Activated T-helper 1 cell treated with anti-CD3 and anti-CD28 coated beads, Interleukin-12 subunit alpha, Interleukin-12 subunit beta, Interleukin-2, Interleukin-4 antibody, amounts not matched to agents 30 ng/mL and 10 ng/mL and 1 ng/mL, durations not matched to agents 14 hours and 24 hours and 36 hours (primary cell): ENCODE results near the gene MAPK7. TPM values are rescaled to one million over a fixed set of nuclear protein-coding genes. Genes with fewer than 3 reads are reported as not detected.
A peak's percentile ranks its signal among the peaks of the same experiment; 100 is the strongest.

Experiments used
- DNase-seq: peaks from one replicate; pipeline ENCODE4 v3.0.0; 2021; ENCODE audit warnings: low spot score
- H3K27ac Mint-ChIP-seq: one replicate; pipeline ENCODE4 v1.8.0; 2021; ENCODE audit warnings: mild to moderate bottlenecking, mixed read lengths
- H3K27me3 Mint-ChIP-seq: one replicate; pipeline ENCODE4 v1.8.0; 2022; ENCODE audit warnings: mild to moderate bottlenecking, moderate library complexity, mixed read lengths; ENCODE audit not compliant: insufficient read depth
- H3K36me3 Mint-ChIP-seq: one replicate; pipeline ENCODE4 v1.8.0; 2021; ENCODE audit warnings: low read depth, mixed read lengths
- H3K4me1 Mint-ChIP-seq: one replicate; pipeline ENCODE4 v1.8.0; 2021; ENCODE audit warnings: low read depth, mixed read lengths
- H3K4me3 Mint-ChIP-seq: one replicate; pipeline ENCODE4 v1.8.0; 2021; ENCODE audit warnings: mild to moderate bottlenecking, moderate library complexity, mixed read lengths
- H3K9me3 Mint-ChIP-seq: one replicate; pipeline ENCODE4 v1.8.0; 2021; ENCODE audit warnings: mixed read lengths
- intact Hi-C: fragments of 100-400 bp; cut with micrococcal nuclease; formaldehyde crosslinking; loops from one replicate; pipeline ENCODE4 v1.15.1; 2024
- total RNA-seq: library from RNA; stranded (reverse); gene quantifications from 2 replicates; pipeline ENCODE4 v1.2.3, GENCODE V29; 2022

MAPK7 gene
- total RNA-seq, 1 donor from 2014 or later = 17.2 TPM

- peaks cover 3% of the 10 kb centered on the region for H3K27me3 Mint-ChIP-seq
- intact Hi-C loops = no loop called here
- peak overlapping the region; percentile 73 for H3K4me3 Mint-ChIP-seq
- H3K27ac Mint-ChIP-seq = peak overlapping the region; percentile 67
- H3K9me3 Mint-ChIP-seq = no peaks in the 10 kb centered on the region
- DNase-seq = peak; percentile 42
- H3K36me3 Mint-ChIP-seq = peaks cover 2% of the 10 kb centered on the region
- peaks cover 53% of the 10 kb centered on the region for H3K4me1 Mint-ChIP-seq
Observed at GRCh38 chr17:19369846-19370492, 8.3 kb upstream of the MAPK7 start.

DNA sequence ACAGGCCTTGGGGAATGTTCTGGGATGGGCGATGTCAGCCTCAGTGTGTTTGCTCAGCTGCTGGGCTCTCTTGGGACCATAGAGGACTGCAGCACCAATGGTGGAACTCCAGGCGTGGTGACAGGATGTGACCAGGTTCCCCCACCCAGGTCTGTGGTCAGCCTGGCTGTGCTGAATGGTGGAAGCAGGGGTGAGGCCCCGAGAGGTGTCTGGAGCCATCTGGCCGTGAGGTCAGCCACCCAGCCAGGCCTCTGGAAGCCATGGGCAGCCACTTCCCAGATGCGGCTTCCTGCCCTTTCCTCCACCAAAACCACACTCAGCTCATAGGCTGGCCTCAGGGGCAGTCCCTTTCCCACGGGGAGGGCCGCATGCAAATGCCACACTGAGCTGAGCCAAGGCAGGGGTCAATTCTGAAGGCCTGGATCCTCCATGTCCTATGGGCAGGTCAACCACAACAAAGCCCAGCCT is 7.8 kb upstream of the MAPK7 start:
- H3K36me3 Mint-ChIP-seq = peaks cover 2% of the 10 kb centered on the region
- no peaks in the 10 kb centered on the region for H3K9me3 Mint-ChIP-seq
- peak; percentile 17 for DNase-seq
- peak overlapping the region; percentile 67 for H3K27ac Mint-ChIP-seq
- peaks cover 53% of the 10 kb centered on the region for H3K4me1 Mint-ChIP-seq
- H3K4me3 Mint-ChIP-seq = peak overlapping the region; percentile 73
- peaks cover 3% of the 10 kb centered on the region for H3K27me3 Mint-ChIP-seq
- intact Hi-C loops = no loop called here

DNA sequence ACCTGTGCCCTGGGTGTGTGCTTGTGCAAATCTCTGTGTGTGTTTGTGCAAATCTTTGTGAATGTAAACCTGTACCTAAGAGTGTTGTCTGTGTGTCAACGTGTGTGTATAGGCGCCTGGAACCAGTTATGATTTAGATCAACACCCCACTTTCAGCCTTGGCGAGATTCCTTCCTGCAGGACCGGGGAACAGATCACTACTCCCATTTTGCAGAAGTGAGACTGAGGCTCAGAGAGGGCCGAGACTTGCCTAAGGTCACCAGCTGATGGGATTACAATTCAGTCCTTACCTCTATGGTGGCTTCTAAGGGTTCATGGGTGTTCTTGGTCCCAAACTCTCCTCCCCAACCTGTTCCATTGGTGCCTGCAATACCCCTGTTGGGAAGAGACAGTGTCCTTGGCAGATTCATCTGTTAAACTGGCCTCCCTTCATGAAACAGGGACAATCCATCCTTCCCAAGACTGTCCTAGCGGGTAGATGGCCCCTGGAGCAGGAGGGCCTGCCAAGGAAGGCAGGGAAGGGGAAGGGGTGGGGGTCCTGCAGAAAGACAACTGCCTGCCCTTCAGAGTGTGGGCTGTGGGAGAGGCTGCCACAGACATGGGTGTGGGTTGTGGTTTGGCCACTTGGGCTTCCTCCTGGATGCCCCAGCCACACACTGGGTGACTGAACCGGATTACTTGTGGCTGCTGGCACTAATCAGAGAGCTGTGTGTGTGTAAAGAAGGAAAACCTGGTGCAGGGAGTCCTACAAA is 6.9 kb upstream of the MAPK7 start:
- Mint-ChIP-seq H3K4me3 (peak overlapping the region; percentile 29), H3K9me3 (no peaks in the 10 kb centered on the region), H3K36me3 (peaks cover 2% of the 10 kb centered on the region), H3K27ac (peak overlapping the region; percentile 6), H3K4me1 (peaks cover 58% of the 10 kb centered on the region), H3K27me3 (no peaks in the 10 kb centered on the region)
- DNase-seq = no peak
- intact Hi-C loops = no loop called here

DNA sequence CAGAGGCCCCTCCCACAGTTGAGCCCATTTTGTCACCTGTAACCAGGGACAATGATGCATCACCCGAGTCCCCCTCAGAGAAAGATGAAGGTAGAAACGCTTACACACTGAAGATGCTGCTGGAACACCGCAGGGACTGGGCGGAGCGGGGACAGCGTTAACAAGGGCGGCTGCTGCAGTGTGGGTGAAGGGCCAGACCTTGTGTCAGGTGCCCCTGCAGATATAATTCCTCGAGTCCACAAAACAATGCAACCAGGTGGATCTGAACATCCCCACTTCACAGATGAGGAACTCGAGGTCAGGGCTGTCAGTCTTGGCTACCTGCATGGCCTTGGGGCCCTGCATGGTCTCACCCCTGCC is 6.3 kb upstream of the MAPK7 start:
- intact Hi-C loops = no loop called here
- Mint-ChIP-seq H3K36me3 (peaks cover 2% of the 10 kb centered on the region), H3K27ac (no peak overlapping the region), H3K9me3 (no peaks in the 10 kb centered on the region), H3K4me1 (peaks cover 62% of the 10 kb centered on the region), H3K4me3 (no peak overlapping the region), H3K27me3 (no peaks in the 10 kb centered on the region)
- DNase-seq = no peak

DNA sequence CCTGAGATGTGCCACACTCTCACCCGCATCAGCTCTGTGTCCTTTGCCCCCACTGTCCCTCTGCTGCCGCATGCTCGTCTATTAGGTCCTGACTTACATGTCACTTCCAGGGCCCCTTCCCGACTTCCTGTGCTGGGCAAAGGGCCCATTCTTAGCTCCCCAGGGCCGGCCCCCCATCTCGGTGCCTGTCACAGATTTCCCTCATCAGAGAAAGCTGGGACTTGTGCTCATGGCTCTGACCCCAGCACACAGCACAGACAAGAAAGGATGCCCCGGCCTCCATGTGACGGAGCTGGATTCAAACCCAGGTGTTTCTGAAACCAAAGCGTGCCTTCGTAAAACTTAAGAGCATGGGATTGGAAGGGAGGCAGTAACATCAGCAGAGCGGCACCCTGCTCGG is 5.9 kb upstream of the MAPK7 start:
- no peaks in the 10 kb centered on the region for H3K27me3 Mint-ChIP-seq
- DNase-seq = no peak
- H3K4me1 Mint-ChIP-seq = peaks cover 65% of the 10 kb centered on the region
- peaks cover 2% of the 10 kb centered on the region for H3K36me3 Mint-ChIP-seq
- peak overlapping the region; percentile 61 for H3K27ac Mint-ChIP-seq
- H3K9me3 Mint-ChIP-seq = no peaks in the 10 kb centered on the region
- intact Hi-C loops = no loop called here
- H3K4me3 Mint-ChIP-seq = peak overlapping the region; percentile 4

DNA sequence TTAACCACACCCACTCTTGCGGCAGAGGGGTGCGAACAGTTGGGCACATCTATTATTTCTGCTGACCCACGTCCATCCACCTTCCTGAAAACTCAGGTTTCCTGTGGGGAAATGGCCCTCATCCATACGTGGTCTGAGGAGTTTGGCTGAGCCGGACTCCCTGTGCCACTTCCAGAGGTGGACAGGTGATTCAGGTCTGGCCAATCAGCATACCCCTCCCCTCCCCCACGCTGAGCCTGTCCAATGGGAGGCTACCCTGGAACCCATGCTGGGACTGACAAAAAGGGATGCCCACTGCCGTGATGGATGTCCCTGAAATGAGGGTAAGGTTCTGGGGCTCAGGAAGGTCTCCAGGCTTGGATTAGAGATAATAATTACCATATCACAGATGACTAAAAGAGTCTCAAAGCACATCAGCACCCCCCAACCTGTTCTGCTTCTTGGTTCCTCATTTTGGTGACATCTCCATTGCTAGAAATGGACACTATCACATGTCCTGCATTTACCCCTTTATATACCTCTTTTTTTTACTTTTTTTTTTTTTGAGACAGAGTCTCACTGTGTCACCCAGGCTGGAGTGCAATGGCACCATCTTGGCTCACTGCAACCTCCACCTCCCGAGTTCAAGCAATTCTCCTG is 5.3 kb upstream of the MAPK7 start:
- no peak for DNase-seq
- no peak overlapping the region for H3K4me3 Mint-ChIP-seq
- H3K4me1 Mint-ChIP-seq = peaks cover 65% of the 10 kb centered on the region
- intact Hi-C loops = no loop called here
- H3K36me3 Mint-ChIP-seq = peaks cover 2% of the 10 kb centered on the region
- no peaks in the 10 kb centered on the region for H3K9me3 Mint-ChIP-seq
- H3K27ac Mint-ChIP-seq = no peak overlapping the region
- H3K27me3 Mint-ChIP-seq = no peaks in the 10 kb centered on the region

- intact Hi-C loops = no loop called here
- no peak overlapping the region for H3K27ac Mint-ChIP-seq
- H3K4me3 Mint-ChIP-seq = no peak overlapping the region
- H3K9me3 Mint-ChIP-seq = no peaks in the 10 kb centered on the region
- peaks cover 62% of the 10 kb centered on the region for H3K4me1 Mint-ChIP-seq
- H3K27me3 Mint-ChIP-seq = no peaks in the 10 kb centered on the region
- DNase-seq = no peak
- H3K36me3 Mint-ChIP-seq = peaks cover 2% of the 10 kb centered on the region
Observed at GRCh38 chr17:19374136-19374535, 4.2 kb upstream of the MAPK7 start.

DNA sequence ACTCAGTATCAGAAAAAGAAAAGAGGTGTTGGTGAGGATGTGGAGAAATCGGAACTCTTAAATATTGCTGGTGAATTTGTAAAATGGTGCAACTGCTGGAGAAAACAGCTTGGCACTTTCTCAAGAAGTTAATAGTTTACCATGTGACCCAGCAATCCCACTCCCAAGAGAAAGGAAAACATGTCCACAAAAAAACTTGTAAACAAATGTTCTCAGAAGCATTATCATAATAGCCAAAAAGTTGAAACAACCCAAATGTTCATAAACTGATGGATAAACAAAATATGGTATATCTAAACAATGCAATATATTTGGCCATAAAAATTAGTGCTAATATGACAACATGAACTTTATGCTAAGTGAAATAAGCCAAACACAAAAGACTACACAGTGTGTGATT is 2.6 kb upstream of the MAPK7 start:
- no peak for DNase-seq
- intact Hi-C loops = loop anchor here (5.0 kb wide), 3 partner anchors 132 to 518 kb away; partner anchors contain the start of gene PRPSAP2
- no peaks in the 10 kb centered on the region for H3K27me3 Mint-ChIP-seq
- H3K4me3 Mint-ChIP-seq = peak overlapping the region; percentile 37
- no peaks in the 10 kb centered on the region for H3K9me3 Mint-ChIP-seq
- peaks cover 55% of the 10 kb centered on the region for H3K4me1 Mint-ChIP-seq
- H3K27ac Mint-ChIP-seq = no peak overlapping the region
- peaks cover 10% of the 10 kb centered on the region for H3K36me3 Mint-ChIP-seq

GRCh38 chr17:19376811-19377210 is 1.5 kb upstream of the MAPK7 start:
- no peaks in the 10 kb centered on the region for H3K27me3 Mint-ChIP-seq
- H3K9me3 Mint-ChIP-seq = no peaks in the 10 kb centered on the region
- H3K4me1 Mint-ChIP-seq = peaks cover 44% of the 10 kb centered on the region
- H3K4me3 Mint-ChIP-seq = peak overlapping the region; percentile 98
- peaks cover 11% of the 10 kb centered on the region for H3K36me3 Mint-ChIP-seq
- DNase-seq = no peak
- intact Hi-C loops = loop anchor here (1.0 to 5.0 kb wide), 4 partner anchors 15 to 520 kb away; partner anchors contain the start of genes B9D1 and PRPSAP2
- H3K27ac Mint-ChIP-seq = peak overlapping the region; percentile 99

DNA sequence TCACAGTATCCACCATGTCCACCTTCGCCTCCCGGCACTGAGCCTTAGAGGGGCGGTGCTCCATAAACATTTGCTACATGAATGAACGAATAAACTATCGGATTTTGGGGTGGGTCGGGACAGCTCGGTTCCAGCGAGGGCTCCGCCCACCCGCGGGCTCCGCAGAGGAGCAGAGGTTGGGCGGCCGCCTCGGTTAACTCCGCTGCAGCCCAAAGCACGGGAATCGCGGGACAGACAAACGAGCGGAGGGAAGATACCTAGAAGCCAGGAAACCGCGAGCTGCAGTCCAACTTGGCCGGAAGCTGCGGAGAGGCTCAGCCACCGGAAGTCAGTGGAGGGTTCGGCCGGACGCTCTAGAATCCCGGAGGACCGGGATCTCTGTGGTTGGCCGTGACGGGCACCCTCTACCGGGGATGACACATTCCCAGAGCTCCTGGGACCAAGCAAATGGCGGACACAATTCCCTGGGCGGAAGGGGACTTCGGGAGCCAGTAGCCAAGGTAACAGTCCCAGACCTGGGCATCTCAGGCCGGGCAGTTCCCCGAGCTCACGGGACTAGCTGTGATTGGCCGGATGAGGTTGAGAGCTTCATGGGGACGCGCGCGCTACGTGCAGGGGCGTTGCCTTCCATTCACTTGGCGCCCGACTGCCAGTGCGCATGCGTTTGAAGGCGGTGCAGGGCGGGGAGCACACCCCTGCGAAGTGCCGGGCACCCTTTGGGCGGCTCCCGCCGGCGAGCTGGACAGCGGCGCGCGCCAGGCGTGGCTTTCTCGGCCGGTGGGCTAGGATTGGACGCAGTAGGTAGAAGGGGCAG is 489 bp upstream of the MAPK7 start:
- Mint-ChIP-seq H3K4me1 (peaks cover 36% of the 10 kb centered on the region), H3K4me3 (peak overlapping the region; percentile 98), H3K9me3 (no peaks in the 10 kb centered on the region), H3K27me3 (no peaks in the 10 kb centered on the region), H3K27ac (peak overlapping the region; percentile 99), H3K36me3 (peaks cover 11% of the 10 kb centered on the region)
- intact Hi-C loops = loop anchor here (1.0 to 5.0 kb wide), 7 partner anchors 16 to 1405 kb away; partner anchors contain the start of genes ALDH3A2, B9D1, DRC3 and PRPSAP2
- peak; percentile 98 for DNase-seq

DNA sequence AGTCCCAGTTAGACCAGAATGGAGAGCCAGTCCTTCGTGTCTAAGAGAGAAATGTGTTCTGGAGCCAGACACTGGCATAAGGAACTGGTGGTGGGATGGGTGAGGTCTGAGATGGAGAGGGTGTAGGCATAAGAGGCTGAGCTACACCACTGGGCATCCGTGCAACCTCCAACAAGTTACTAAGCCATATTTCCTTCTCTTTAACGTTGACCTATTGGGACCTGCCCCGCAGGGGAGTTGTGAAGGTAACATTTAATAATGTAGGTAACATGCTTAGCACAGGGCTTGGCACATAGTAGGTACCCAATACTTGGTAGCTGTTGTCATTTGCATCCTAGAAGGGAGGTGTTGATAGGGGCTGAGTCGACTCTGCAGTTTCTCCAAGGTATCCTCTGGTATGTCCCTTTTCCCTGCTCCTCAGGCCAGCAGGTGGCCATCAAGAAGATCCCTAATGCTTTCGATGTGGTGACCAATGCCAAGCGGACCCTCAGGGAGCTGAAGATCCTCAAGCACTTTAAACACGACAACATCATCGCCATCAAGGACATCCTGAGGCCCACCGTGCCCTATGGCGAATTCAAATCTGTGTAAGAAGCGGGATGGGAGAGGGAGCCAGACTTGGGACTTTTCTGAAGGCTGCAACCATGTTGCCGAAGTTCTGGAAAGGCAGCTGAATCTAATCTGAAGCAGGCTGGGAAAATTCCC is 1.2 kb downstream of the MAPK7 start:
- Mint-ChIP-seq H3K27me3 (no peaks in the 10 kb centered on the region), H3K9me3 (no peaks in the 10 kb centered on the region), H3K27ac (no peak overlapping the region), H3K36me3 (peaks cover 14% of the 10 kb centered on the region), H3K4me1 (peaks cover 26% of the 10 kb centered on the region), H3K4me3 (peak overlapping the region; percentile 98)
- intact Hi-C loops = loop anchor here (2.0 to 5.0 kb wide), 5 partner anchors 128 to 1407 kb away; partner anchors contain the start of genes ALDH3A2, DRC3, PRPSAP2 and TOM1L2
- DNase-seq = no peak
